Progenitor cell of endocrine pancreas (in vitro differentiated cells): Measurements from ENCODE around the gene TMEM150B. TPM values are rescaled to one million over a fixed set of nuclear protein-coding genes. Genes with fewer than 3 reads are reported as not detected.

ENCODE experiments used
- DNase-seq: peaks from one replicate; pipeline ENCODE4 v3.0.0; 2021; ENCODE audit warnings: low spot score; ENCODE audit not compliant: unreplicated experiment
- H3K27ac Mint-ChIP-seq: 2 replicates; pipeline ENCODE4 v1.8.0; 2021; ENCODE audit warnings: mild to moderate bottlenecking, moderate library complexity, mixed read lengths
- H3K27me3 Mint-ChIP-seq: 2 replicates; pipeline ENCODE4 v1.8.0; 2021; ENCODE audit warnings: mixed read lengths
- H3K36me3 Mint-ChIP-seq: 2 replicates; pipeline ENCODE4 v1.8.0; 2022; ENCODE audit warnings: mixed read lengths; ENCODE audit not compliant: insufficient read depth
- H3K4me1 Mint-ChIP-seq: 2 replicates; pipeline ENCODE4 v1.8.0; 2021; ENCODE audit warnings: low read depth, mixed read lengths
- H3K4me3 Mint-ChIP-seq: 2 replicates; pipeline ENCODE4 v1.8.0; 2021; ENCODE audit warnings: low read depth, mild to moderate bottlenecking, moderate library complexity, mixed read lengths
- H3K9me3 Mint-ChIP-seq: 2 replicates; pipeline ENCODE4 v1.8.0; 2021; ENCODE audit warnings: low read depth, mixed read lengths
- total RNA-seq: library from RNA; stranded (reverse); gene quantifications from 2 replicates; pipeline ENCODE4 v1.2.1, GENCODE V29; 2021
- TF ChIP-seq, protein P1 (sequence below): fragments of 200-600 bp; sonication (generic); IDR thresholded peaks from one replicate; pipeline ENCODE4 v1.5.0; 2021; ENCODE audit warnings: antibody characterized with exemption, mild to moderate bottlenecking; ENCODE audit not compliant: unreplicated experiment

Gene TMEM150B
- total RNA-seq, 1 donor from 2014 or later, result not detected

DNA sequence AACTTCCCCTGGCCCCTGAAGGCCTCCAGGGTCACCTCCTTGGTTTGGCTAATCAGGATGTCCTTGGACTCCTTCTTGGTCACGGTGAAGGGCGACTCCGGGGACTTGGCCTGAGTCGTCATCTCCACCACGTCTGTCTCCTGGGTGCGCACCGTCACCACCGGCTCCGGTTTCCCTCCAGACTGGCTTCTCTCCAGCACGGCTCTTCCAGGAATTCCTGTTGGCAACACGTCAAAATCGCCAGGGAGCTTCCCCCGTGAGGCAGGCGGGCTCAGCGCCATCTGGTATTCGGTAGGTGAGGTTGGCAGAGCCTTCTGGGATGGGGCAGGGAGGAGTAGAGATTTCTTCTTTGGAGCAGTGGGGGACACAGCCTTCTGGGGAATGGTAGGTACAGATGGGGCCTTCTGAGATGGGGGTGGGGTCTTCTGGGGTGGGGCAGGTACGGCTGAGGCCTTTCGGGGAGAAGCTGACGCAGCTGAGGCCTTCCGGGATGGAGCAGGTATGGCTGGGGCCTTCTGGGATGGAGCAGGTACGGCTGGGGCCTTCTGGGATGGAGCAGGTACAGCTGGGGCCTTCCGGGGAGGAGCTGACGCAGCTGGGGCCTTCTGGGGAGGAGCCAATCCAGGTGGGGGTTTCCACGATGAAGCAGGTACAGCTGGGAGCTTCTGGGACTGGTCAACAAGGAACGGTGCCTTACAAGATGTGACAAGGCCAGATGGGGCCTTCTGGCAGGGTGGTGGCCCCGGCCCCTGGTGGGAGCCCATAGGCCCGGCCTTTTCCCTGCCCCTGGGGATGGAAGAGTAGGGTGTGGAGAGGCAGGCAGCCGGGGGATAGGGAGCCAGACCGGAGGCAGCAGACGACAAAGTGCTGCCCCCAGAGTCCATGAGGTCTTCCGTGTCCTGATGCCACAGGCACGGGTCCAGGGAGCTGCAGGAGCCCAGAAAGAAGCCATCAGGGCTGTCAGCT, 34.1 kb upstream of the TMEM150B start:
- Mint-ChIP-seq H3K36me3 (no peaks in the 10 kb centered on the region), H3K4me3 (no peak overlapping the region), H3K9me3 (no peaks in the 10 kb centered on the region), H3K27ac (no peak overlapping the region), H3K4me1 (no peaks in the 10 kb centered on the region), H3K27me3 (peaks cover 49% of the 10 kb centered on the region)
- DNase-seq, result no peak
- TF ChIP-seq, protein P1, sequence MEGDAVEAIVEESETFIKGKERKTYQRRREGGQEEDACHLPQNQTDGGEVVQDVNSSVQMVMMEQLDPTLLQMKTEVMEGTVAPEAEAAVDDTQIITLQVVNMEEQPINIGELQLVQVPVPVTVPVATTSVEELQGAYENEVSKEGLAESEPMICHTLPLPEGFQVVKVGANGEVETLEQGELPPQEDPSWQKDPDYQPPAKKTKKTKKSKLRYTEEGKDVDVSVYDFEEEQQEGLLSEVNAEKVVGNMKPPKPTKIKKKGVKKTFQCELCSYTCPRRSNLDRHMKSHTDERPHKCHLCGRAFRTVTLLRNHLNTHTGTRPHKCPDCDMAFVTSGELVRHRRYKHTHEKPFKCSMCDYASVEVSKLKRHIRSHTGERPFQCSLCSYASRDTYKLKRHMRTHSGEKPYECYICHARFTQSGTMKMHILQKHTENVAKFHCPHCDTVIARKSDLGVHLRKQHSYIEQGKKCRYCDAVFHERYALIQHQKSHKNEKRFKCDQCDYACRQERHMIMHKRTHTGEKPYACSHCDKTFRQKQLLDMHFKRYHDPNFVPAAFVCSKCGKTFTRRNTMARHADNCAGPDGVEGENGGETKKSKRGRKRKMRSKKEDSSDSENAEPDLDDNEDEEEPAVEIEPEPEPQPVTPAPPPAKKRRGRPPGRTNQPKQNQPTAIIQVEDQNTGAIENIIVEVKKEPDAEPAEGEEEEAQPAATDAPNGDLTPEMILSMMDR, result no peak

DNA sequence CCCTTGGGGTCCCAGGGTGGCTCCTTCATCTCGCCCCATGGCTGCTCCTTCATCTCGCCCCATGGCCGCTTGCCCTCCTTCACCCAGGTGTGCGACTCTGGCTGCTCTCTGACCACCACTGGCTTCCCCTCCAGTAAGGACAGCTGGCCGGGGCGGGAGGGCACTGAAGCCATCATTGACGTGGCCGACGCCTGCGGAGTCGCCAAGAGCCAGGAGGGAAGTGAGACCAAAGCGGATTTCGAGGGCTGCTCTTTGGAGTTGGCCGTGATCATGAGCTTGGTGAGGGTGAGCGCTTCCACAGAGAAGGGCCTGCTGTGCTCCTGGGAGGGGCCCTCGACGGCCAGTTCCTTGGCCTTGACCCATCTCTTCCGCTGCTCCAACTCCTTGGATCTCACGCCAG, 33.4 kb upstream of the TMEM150B start:
- H3K4me1 Mint-ChIP-seq, result no peaks in the 10 kb centered on the region
- no peak overlapping the region for H3K4me3 Mint-ChIP-seq
- H3K9me3 Mint-ChIP-seq, result no peaks in the 10 kb centered on the region
- no peak for DNase-seq
- no peaks in the 10 kb centered on the region for H3K36me3 Mint-ChIP-seq
- H3K27me3 Mint-ChIP-seq, result peaks cover 46% of the 10 kb centered on the region
- no peak overlapping the region for H3K27ac Mint-ChIP-seq
- TF ChIP-seq, protein P1, result no peak

DNA sequence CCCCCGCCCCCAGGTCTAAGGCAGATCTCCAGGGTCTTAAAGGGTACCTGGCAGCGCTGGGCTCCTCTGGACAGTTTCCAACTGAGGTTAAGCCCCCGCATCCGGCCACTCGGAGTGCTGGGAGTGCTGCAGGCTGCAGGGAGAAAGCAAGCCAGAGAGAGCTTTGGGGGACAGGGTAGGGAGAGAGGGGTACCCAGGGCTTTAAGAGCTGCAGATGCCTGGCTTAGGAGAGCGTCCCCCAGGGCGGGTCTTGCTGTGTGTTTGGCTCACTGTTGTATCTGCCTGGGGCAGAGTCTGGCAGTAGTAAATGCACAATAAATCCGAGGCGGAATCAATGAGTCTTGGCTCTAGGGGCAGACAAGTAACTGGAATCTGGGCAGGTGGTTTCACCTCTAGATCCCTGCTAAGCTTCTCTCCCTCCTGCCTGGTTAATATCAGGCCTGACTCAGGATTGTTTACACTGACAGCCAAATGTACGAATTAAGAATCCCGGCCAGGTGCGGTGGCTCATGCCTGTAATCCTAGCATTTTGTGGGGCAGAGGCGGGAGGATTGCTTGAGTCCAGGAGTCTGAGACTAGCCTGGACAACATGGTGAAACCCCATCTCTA, 30.2 kb upstream of the TMEM150B start:
- no peak for DNase-seq
- no peaks in the 10 kb centered on the region for H3K36me3 Mint-ChIP-seq
- H3K4me1 Mint-ChIP-seq, result no peaks in the 10 kb centered on the region
- H3K27ac Mint-ChIP-seq, result no peak overlapping the region
- TF ChIP-seq, protein P1, result no peak
- peaks cover 78% of the 10 kb centered on the region for H3K27me3 Mint-ChIP-seq
- H3K4me3 Mint-ChIP-seq, result no peak overlapping the region
- no peaks in the 10 kb centered on the region for H3K9me3 Mint-ChIP-seq

DNA sequence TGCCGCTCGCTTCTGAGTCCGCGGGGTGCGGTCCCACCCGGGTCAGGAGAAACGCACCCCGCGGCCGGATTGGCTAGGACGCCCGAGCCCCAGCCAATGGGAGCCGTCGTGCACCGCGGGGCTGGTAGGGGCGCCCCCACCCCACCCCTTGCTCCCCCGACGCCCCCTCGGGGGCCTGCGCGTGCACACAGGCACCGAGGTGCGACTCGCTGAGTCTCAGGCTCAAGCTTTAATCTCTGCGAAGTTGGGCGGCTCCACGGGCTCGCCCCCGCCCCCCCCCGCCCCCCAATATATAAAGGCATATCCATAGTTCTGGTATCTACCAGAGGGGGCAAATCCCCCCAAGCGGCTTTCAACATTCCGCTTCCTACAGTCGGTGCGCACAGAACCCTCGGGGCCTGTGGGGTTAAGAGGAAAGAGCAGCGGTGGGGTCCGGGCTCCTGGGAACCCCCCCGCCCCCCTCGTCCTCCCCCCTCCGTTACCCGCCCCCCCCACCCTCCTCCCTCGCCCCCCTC, 29.6 kb upstream of the TMEM150B start, which contains the start of gene COX6B2:
COX6B2 (minus strand) TSS at position 22 of the 515 bp plus-strand sequence. CDS start 198 bp downstream, outside the sequence.
- TF ChIP-seq, protein P1, result no peak
- Mint-ChIP-seq H3K36me3 (no peaks in the 10 kb centered on the region), H3K4me1 (no peaks in the 10 kb centered on the region), H3K27me3 (peaks cover 78% of the 10 kb centered on the region), H3K4me3 (peak within 1 kb of the TSS; percentile 42), H3K9me3 (no peaks in the 10 kb centered on the region), H3K27ac (no peak within 1 kb of the TSS)
- no peak for DNase-seq
